Right forelimb (tissue), 1 donor: ENCODE results near the gene HIPK2.
A peak's percentile ranks its signal among the peaks of the same experiment; 100 is the strongest.

Experiments used
- DNase-seq: peaks from one replicate; pipeline ENCODE4 v3.0.0-alpha.2; 2018

HIPK2 gene

DNA sequence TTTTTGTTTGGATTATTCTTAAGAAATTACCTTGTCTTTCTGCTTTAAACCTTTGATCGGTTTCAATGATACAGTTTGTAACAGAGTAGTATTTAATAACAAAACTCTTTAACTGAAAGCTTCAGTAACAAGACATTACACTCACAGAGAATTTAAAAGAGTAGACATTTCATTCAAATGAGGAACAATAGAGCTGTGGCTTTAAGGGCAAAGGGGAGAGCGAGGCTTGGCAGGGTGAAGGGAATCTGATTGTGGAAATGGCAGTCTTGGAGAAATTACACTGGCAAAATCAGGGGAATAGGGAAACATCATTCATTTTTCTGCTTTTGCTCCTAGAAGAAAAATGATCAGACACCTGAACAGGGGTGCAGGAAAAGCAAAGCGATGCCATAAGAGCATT is 5.1 kb upstream of the HIPK2 start:
- no peak for DNase-seq

DNA sequence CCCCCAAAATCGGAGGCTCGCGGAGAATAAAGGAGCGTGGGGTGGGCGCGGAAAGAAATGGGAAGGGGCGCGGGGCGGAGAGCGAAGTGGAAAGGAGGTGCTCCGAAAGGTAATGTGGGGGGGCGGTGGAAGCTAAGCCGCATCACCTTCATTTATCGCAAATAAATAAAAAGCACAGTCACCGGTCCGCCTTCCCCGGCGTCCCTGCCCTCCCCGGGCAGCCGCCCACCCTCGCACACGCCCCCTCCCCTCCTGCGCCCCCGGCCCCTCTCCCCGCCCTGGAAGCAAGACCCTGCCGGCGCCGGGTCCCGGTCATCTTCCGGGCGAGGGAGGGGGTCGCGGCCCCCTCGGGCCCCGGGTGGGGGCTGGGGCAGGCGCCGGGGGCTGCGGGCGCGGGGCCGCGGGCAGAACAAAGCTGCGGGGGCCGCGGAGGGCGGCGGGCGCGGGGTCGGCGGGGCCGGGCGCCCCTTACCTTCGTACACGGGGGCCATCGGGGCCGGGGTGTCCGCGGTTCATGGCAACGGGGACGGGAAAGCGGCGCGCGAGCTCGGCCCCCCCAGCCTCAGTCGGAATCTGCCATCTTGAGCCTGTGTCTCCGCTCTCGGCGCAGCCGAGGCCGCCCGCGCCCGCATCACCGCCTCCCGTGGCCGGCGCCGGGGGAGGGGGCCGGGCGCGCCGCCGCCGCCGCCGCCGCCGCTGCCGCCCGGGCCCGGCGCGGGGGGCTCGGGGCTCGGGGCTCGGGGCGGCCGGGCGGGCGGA is 486 bp downstream of the HIPK2 start:
- peak; percentile 55 for DNase-seq

DNA sequence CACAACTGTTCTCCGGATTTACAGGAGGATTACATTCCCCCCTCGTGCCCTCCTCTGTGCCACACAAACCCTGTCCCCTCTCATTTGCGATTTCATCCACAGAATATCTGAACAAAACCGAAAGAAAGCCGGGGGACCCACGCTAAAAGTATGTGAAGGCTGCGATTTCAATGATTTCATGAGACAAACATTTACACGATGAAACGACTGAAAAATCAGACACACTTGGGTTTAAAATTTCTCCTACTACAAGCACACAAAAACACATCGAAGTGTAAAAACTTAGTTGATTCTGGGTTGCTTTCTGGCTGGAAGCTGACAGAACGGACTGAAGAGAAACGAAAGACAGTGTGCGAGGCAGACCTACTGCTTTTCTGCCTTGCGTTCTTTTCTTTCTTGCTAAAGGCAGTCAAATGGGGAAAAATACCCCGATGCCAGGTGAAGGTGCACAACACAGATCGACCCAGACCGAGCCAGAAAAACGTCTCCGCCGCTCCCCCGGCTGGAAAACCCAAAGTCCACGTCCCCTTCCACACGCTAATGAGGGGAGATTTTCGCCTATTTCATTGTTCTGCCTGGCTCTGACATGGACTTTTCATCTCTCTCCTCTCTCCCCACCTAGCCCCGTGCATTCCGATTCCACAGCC is 1.2 kb downstream of the HIPK2 start:
- DNase-seq: no peak

DNA sequence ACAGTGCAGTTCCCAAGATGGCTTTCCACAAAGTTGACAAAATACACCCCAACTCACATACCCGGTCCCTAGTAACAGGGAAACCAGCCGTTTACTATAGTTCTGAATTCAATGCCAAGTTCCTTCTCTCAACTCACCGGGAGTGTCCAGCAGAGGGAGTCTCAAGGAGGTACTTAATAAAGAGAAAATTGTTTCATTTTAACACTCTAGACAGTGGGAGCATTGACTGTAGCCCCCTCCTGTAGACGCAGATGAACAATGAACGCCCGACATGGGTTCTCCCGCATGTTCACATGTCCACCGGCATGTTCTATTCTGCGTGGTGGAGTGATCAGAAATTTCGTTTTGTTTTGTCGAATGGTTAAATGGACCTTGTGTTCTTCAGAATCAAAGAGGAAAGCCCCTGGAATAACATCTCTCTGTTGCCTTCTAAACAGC is 1.9 kb downstream of the HIPK2 start:
- peak; percentile 76 for DNase-seq

DNA sequence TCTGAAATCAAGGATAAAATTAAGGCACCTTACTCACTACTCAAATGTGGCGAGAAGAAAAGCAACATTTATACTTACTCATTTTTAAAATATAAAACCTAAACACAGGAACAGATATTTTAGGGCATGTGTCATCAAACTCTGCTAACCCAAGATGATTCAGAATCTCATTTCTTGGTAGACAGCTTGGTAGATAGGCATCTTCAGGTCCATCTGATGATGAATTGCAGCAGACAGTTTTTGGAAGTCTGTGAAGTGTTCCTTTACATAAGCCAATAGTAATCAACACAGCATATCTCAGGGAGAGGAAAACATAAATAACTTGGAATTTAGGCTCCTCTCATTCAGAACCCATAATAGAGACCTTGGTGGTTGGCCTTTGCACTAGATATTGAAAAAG is 3.4 kb downstream of the HIPK2 start:
- DNase-seq: no peak

DNA sequence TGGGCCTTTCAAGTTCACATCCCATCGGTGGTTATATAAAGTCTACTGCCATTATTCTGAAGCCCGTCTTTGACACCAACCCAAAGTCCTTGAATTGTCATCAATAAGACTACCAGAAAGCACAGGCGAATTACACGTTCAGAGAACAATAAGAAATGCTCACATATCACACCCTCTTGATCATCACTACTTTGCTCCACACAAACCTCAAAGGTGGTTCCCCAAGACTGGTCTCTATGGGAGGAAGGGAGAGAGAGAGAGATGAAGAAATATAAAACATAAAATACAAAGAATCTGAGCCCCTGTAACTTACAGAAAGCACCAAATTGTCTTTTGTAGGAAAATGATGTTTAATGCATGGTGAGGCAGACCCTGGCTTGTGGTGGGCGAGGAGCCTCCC is 4.4 kb downstream of the HIPK2 start:
- no peak for DNase-seq

DNA sequence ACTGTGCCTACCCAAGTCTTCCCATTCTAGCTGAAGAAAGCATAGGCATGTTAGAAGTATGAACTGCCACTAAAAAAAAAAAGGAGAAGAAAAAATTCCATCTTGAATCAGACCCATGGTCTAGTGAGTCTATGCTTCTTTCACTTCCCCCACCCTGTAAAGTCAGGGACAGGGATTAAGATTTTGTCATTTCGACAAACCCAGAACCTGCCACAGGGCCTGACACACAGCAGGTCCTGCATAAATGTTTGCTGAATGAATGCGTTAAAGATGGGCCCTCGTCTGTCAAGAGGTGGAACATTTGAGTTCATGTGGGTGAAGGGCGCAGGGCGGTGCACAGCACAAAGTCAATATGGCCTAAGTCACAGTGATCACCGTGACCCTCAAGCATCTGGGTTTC is 4.9 kb downstream of the HIPK2 start:
- DNase-seq: no peak

DNA sequence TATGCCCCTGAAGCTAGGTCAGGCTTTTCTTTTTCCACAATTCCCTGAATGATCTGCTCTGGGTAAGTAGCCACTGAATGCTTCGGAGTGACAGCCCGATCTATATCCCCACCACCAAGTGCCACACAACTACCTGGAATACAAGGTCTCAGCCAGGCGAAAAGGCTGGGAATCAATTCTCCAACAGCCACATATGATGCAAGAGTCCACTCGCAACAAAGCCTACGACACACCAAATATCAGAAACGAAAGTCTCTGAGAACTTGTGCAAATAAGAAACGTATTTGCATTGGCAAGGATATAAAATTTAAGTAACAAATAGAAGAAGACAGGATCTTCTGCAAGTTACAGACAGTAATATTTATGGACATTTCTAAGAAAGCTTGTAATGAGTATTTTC is 5.7 kb downstream of the HIPK2 start:
- DNase-seq: no peak

DNA sequence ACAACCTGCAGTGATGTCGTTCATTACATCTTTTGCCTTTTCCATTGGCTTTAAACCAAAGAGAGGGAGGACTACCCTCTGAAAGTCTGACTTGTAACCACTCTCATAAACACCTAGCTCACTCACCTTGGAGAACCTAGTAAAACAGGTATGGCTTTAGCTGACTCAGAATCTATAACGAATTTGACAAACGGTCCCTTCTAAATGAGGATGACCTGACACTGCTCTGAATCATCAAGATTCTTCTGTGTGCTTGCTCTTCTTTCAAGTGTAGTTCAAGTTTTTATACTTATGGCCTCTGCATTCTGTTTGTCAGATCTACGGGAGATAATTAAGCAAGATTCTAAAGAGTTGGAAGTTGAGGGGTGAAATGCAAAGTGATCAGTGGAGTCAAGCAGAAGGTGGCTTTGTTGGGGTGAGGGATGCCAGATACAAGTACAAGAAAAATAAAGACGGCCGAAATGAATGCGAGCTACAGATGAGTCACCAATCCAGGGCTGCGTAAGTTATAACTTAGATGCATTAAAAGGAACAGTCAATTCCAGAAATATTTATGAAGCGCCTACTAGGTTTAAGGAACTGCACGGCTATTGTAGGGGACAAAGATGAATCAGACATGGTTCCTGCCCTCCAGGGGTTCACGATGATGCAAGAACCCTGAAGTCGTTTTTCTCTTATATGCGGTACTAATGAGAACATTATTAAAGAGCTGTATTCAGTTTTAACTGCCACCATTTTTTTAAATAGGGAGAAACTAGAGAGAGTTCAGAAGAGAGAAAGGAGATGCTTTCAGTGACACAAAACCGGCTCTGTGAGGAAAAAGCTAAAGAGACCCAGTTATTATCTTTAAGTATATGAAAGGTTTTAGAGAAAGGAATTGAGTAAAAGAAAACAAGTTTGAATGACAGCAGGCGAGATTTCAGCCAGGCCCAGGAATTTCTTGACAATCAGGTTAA is 6.5 kb downstream of the HIPK2 start:
- no peak for DNase-seq

DNA sequence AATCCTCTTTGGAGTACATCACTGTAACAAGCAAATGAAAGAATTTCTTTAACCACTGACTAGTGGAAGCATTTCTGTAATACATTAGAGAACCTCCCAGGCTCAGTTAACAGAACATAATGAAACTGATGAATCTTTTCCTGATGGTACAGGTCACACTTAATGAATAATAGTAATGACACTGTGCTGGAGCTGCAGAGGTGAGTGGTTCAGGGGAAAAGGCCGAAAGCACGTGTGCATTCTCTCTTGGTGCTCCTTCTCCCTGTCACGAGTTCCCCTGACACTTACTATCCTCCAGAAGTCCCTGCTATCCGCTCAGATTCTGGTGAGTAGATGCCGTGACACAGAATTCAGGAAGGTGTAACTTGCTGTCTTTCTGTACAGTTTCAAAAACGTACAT is 8.0 kb downstream of the HIPK2 start:
- DNase-seq: no peak

DNA sequence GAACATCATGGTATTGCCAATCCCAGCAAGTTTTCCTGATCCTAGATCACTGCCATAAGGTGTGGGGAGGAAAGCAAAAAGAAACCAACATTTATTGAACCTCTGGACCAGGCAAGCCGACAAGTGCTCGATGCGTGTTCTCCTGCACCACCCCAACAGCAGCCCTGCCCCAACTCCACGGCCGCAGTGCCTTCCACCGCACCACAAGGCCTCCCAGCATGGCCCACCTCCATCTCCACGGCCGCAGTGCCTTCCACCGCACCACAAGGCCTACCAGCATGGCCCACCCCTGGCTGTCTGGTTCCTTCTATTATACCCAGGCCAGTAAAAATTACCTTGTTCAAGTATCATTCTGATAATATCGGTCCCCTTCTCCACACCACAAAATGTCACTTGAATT is 8.7 kb downstream of the HIPK2 start:
- DNase-seq: no peak

DNA sequence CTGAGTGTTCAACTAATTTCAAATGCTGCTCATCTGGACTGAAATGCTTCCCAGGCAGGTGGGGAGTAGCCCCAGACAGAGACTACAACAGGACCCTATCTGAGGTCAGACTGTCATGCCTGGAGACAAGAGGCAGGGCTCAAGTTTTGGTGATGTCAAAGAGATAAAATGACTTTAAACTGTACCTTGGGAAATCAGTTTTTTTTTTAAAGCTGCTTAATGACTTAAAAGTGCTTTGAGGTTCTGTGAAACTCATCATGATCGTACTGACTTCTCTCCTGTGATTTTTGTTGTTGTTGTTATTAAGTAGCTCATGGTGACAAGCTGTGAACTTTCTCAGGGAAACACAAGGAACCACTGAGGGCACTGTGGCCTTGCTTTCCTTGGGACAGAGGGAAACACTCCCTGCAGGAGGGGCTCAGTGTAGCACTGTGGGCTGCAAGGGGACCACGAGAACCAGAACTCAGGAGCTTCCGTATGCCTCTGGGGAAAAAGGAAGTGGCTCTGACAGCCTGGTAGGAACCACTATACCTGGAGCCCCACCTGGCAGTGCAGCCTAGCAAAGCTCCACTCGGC is 9.5 kb downstream of the HIPK2 start:
- no peak for DNase-seq

DNA sequence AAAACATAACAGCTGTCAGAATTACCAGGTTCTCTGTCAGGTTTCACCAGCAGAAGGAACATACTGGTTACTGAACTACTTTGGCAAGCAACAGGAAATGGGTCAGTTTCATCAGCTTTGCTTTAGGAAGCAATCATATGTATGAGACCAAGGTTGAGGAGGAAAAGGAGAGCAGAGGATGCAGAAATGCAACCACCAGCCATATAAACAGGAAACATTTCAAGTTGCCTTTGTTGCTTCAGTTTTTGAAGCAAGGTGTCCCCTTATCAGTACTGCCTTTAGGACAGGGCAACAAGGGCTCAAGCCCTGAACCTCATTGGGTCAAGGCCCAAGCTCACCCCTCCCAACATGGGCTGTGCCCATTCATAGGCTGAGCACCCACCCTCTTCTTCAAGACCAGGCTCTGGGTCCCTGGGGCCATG is 10.2 kb downstream of the HIPK2 start:
- DNase-seq: no peak

DNA sequence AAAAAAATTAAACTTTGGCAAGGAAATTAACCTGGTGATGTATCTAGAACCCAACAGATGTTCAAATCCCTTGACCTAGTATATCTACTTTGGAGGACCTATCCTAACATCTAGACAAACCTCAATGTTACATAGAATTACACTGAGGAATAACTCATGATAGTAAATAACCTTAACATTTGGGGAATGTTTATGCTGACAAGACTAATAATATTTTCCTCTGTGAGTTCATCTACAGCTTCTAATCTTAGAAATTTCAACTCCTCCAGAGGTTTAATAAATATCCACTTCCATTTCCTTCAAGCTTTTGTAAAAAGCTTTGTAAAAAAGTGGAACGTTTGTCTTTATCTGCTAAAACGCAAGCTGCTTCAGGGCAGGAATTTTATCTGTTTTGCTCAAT is 12.7 kb downstream of the HIPK2 start:
- no peak for DNase-seq

DNA sequence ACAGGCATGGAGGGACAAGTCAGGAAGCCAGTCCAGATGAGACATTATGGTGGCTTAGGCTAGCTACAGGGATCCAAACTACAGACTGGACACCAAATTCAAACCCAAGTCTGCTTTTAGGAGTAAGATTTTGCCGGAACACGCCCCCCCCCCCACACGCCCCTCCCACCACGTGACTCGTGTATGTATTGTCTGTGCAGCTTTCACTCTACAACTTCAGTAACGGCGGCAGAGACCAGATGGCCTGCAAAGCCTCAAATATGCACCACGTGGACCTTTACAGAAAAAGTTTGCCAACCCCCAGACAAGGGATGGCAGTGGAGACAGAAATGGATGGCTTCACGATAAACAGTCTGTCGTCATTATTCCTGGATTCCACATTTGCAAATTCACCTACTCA is 14.5 kb downstream of the HIPK2 start:
- DNase-seq: no peak

DNA sequence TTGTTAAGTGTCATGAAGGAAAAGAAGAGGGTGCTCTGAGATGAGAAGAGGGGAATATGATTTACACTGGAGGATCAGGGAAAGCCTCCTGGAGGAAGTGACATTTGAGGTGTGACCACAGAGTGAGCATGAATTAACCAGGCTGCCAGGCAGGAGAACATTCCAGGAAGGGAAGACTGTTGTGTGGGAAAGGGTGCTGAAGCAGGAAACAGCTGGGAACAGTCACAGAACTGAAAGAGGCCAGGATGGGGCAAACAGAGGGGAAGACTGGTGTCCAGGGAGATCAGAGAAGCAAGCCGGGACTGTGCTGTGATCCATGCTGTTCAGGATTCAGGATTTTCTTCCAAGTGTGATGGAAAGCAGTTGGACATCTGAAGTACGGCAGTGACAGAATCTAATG is 14.9 kb downstream of the HIPK2 start:
- no peak for DNase-seq

DNA sequence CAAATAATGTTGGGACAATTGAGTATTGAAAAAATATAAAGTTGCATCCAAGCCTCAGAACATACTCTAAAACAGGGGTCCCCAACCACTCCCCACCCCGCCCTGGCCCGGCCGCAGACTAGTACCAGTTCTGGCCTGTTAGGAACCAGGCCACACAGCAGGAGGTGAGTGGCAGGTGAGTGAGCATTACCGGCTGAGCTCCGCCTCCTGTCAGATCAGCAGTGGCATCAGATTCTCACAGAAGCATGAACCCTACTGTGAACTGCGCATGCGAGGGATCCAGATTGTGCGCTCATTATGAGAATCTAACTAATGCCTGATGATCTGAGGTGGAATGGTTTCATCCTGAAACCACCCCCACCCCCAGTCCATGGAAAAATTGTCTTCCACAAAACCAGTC is 19.4 kb downstream of the HIPK2 start:
- no peak for DNase-seq

DNA sequence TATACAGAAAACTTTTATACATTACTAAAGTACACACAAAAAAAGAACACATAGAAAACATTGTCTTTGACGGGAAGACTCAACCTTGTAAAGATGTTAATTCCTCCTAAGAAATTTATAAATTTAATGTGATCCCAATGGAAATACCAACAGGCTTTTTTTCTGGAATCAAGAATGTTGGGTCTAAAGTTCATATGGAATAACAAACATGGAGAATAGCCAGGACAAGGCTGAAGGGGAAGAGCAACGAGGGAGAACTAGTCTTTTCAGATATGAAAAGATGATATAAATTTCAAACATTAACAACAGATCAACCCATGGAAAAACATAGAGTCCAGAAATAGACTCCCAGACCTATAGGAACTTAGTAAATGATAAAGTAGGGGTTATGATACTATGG is 19.8 kb downstream of the HIPK2 start:
- no peak for DNase-seq

DNA sequence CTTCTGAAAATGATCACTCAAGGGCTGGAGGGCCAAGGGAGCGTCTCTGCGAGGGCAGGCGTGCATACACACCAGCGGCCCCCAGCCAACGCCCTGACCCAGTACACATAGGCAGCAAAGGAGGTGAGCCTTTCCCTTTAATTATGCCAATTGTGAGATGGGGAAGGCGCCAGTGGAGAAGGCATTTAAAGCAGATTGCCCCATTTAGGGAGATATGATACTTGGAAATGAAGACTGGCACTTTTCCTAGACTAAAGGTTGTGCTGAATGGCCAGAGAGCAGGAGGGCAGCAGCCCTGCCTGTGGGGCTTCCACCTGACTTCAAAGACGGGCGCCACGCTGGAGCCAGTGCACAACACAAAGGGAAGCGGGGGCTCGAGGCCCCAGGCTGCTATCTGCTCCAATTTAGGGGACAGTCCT is 24.1 kb downstream of the HIPK2 start:
- DNase-seq: no peak

DNA sequence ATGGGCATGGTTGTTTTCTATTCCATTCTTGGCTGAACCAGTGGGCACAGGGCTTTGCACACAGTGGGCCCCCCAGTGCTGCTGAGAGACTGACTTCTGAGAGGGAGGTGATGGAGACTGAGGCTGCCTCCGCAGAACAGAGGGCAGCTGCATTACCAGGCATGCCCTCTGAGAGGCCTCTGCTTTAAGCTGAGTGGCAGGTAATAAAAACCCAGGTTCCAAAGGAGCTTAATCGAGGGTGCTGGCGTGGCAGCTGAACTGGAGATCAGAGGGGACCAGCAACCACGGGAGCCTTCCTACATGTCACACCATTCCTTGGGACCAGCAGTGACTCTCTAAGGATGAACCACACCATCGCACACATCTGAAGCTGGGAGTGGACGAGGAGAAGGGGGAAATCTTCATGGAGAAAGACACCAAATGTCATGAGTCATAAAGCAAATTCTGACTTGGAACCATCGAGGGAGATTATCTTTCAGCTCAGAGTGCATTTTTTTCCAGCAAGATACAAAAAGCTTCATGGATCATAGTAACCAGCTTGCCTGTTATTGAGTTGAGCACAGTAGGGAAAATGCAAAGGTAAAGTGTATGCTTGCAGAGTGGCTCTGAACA is 24.6 kb downstream of the HIPK2 start:
- DNase-seq: no peak

DNA sequence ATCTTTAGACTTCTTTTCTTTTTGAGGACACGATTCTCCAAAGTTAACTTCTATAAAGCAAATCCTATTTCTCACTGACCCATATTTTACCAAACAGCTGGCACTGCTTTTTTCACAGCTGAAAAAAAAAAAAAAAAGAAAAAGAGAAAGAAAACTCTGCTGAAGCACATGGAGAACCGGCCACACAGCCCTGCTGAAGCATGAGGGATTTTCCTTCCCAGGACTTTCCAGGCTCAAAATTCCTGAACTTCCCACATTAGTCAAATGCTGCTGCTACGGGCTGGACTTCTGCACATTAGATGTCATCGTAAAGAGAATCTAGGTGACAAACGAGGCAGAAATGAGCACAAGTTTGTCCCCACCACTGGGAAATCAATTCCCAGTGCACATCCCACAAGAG is 25.2 kb downstream of the HIPK2 start:
- no peak for DNase-seq

DNA sequence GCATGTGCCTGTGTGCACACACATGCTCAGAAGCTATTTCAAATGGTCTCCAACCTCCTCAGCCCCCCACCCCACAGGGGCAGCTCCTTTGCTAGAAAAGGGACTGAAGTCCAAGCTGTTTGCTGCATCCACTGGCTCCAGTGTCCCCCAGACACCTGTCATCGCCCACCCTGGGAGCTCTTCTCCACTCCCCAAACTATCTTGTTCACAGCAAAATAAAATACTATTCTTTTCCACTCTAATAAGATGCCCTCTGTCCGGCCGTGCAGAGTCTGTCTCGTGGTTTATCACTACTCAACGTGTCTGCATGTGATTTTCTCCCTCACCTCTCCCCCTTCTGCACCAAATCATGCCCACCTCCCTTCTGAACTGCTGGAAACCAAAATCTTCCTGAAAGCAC is 25.6 kb downstream of the HIPK2 start:
- DNase-seq: no peak
